GM19328 (cell line): Measurements from ENCODE around the gene TRIM40.

Experiments
- ATAC-seq: cut with Tn5 transposase; IDR thresholded peaks from one replicate; pipeline ENCODE4 v1.9.1; 2021; ENCODE audit warnings: mild to moderate bottlenecking, moderate library complexity; ENCODE audit not compliant: unreplicated experiment

The TRIM40 gene

DNA sequence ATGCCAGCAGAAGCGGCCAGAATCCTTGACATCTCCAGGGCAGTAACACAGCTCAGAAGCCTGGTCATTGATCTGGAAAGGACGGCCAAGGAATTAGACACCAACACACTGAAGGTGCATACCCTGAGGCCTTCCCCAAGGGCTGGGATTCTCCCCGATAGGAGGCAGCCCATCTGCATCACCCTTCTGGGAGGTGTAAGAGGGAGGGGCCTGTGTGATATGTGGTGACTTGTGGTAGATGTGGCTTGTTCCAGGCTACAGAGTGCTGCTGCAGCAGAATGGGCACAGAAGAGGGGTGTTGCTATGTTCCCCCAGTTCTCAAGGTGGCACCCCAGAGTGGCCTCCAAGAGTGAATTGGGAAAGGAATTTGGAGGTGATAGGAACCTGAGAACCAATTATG lies 11.2 kb downstream of the TRIM40 start:
- no peak for ATAC-seq

DNA sequence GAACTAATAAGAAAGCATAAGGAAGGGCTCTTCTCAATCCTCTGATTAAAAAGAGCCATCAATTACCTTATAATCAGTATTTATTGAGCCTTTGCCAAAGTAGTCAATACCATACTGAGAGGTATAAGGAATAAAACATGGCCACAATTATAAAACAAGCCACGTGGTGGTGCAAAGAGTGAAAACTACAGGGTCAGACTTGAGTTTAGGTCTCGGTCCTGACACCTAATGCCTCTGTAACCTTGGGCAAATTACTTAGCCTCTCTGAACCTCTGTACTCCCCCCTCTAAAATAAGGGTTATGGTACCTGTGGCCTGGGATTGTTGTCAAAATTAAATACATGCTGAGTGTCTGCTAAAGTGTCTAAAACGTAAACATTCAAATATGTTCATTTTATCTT lies 13.3 kb downstream of the TRIM40 start:
- no peak for ATAC-seq

DNA sequence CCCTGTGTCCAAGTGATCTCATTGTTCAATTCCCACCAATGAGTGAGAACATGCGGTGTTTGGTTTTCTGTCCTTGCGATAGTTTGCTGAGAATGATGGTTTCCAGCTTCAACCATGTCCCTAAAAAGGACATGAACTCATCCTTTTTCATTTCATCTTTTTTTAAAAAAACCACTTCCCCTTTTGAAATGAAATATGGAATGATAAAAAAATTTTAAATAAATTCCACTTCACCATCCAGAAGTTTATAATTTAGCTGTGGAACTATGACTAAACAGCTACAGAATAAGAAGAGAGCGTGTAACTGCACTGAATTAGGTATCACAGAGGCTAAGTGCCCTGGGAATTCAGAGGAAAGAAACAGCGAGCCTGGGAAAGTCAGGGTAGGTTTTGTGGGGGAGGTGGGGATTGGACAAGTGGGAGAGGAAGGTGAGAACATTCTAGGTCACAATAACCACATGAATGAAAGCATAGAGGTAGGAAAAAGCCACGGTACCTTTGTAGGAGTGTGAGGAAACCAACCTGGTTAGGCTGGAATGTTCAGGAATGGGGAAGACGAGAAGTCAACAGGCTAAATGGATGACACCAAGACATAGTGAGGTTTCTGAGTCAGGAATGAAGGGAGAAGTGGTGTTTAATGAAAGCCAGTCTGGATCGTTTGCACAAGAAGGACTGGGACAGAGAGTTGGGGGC lies 14.1 kb downstream of the TRIM40 start:
- no peak for ATAC-seq

DNA sequence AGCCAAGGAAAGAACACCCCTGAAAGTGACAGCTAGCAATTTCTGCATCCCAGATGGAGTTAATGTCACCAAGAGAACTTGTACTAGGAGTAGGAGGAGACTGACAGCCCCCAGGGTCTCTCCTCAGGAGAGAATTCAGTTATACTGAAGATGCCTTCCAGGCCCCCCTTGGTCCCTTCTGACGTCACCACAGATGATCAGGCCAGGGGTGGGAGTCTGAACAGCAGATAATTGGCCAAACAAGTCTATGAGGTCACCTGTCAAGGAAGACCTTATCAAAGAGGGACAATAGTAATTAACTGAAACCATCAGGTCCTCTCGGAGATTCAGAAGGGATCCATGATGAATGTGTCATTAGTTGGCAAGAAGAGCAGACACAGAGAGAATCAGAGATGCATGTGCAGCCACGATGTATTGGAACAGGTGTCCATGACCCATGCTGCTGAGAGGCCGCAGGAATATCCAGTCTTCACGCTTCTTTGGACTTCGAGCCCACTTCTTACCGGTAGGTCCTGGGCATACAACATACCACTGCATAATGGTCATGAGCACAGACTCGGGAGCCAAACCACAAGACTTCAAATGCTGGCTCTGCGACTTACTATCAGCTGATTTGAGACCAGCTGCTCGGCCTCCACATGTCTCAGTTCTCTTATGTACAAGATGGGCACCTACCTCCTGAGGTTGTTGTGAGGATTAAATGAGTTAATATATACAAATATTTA lies 14.9 kb downstream of the TRIM40 start:
- no peak for ATAC-seq

DNA sequence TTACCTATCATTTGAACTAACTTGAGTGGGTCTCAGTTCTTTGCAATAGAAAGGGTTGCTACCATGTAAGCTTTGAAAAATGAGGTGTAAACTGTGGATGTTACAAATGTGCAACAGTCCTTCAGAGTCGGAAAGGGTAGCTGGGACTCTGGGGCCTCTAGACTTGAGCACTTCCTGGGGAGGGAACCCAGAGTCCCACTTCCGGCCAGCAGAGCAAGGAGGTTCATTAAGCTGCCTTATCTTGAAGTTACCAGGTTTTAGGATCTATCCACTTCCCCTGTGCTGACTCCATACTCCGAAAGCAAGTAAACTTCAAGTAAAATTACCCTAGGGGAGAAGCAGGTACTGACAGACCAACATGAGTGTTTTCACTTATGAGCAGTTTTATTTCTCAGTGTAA lies 15.6 kb downstream of the TRIM40 start:
- no peak for ATAC-seq

DNA sequence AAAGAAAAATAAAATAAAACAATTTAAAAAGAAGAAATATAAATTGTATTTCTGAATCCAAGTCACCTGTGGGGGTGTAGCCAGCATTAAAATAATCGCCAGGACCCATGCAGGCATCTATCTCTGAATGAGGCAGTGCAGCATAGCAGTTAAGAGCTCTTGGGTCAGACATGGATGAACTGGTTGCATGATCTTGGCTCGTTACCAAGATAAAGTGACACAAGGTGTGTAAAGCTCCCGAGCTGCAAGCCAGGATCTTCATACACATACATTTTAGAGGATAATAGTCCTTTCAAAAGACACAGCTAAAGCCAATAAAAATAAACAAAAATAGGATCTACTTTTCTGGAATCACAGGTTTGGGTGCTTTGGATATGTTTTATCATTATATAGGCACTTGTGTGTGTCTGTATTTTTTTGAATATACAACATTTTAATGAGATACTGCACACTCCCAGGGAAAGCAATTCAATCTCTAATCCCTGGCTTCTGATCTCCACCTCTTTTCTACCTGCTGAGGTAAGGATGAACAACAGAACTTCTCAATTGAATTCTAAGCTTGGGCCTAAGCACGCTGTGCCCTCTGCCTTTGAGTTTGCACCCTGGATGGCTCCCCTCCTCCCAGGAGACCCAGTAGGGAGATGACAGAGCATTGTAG lies 16.2 kb downstream of the TRIM40 start:
- ATAC-seq, result no peak

DNA sequence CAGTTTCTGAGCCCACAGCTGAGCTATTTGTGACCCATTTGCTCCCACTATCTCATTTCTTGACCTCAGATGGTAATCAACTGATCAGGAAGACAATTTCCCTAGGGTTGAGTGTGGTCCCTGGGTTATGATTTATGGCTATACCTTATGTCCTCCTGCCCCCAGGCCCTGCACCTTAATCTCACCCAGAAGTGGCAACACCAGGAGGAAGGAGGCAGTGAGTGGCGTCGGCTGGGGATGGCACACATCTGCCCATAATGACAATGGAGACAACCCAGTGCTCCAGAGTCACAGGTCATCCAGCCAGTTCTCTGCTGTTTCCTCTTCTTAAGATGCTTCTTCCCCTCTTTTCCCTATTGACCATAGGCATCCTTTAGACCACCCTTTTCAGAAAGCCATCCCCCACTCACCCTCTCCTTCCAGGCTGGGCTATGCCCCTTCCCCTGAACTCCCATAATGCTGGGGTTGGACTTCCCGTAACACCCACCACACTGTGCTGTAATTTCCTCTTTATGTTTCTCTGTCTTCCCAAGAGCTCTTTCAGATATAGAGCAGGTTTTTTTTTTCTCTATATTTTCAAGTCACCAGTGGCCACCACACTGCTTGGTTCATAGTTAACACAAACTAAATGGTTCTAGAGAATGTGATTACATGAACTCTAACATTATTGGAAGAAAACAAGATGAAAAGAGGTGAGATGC lies 17.1 kb downstream of the TRIM40 start:
- ATAC-seq, result no peak

DNA sequence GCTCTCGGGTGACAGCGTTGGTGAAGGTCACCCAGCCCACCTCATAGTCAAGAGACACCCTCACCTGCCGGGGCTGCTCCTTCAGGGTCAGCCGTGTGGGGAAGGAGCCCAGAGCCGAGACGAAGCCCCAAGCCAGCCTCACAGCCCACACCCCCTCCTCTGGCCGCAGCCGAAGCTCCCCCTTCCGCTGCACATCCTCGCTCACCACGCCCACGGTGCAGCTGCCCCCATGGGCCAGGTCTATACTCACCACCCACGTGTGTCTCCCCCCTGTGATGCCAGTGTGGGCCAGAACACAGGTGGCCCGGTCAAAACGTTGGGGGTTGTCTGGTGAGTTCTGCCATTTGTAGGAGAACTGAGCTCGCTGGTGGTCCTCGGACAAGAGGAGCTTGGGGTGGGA lies 18.1 kb downstream of the TRIM40 start:
- no peak for ATAC-seq

DNA sequence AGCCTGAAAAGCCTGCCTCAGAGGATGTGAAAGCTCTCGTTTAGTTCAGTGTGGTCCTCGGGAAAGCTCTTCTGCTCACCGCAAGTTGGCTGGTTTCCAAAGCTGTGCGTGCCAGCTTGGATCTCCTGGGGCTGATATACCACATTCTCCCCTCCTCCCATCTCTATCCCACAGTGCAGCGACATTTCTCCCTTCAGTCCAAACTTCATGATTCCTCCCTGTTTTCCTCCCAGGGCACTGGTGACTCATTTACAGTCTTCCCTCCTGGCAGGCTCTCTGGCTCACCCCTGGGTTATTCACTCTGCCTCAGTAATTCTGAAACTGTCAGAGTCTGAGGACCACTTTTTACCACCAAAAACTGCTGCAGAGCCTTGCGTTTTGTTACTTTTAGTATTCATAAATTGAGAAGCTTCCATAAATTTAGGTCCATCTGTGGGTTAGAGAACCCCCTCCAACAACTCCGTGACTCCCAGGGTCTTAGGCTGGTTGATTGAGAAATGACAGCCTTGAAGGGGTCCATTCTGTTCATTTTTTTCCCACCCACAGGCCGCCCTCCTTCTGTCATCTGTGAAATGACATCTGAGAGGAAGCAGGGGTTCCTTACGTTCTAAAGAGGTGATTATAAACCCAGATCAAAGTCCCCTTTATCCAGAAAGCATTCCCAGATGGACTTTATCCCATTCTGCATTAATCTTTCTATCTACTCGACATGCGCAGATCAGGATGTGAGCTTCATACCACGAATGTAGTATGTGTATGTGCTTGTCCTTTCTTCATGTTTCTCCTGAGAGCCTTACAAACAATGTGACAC lies 19.0 kb downstream of the TRIM40 start:
- no peak for ATAC-seq

DNA sequence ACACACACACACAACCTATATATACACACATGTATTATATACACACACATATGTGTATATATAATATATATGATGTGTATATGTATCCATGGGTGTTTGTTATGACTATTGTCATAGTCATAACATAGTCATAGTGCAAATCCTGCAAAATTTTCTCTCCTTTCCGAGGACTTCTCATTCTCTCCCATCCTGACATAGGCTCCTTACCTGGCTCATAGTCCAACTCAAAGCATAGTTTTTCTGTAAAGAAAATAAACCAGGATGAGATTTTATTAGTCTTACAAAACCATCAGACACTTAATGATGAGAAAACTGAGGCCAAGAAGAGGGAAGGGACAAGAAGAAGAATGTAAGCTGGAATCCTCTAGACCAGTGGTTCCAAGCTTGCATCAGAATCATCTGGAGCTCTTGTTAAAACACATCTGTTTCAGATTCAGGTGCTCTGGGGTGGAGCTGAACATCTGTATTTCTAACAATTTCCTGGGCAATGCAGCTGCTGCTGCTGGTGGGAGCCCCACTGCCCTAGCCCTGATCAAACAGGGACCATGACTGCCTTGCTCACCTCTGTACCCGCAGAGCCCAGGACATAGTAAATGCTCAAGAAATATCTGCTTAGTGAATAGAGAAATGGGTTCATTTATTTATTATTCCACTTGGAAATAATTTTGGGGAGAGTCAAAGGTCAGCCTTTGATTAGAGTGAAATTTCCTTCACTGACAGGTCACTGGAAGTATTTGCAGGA lies 19.8 kb downstream of the TRIM40 start:
- ATAC-seq, result no peak

DNA sequence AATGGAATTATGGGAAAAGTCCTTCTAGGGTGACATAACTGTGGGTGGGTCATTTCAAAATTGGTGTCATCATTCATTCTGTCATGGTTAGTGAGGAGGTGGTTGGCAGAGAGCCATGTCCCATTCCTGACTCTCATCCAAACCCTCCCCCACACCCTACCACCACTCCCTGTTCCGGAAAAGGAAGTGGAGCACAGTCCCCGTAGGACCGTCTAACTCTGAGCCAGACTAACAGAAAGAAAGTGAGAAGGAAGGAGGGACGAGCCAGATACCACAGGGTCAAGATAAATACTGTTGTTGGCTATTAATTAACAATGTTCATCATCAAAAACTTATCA lies 20.3 kb downstream of the TRIM40 start:
- no peak for ATAC-seq

DNA sequence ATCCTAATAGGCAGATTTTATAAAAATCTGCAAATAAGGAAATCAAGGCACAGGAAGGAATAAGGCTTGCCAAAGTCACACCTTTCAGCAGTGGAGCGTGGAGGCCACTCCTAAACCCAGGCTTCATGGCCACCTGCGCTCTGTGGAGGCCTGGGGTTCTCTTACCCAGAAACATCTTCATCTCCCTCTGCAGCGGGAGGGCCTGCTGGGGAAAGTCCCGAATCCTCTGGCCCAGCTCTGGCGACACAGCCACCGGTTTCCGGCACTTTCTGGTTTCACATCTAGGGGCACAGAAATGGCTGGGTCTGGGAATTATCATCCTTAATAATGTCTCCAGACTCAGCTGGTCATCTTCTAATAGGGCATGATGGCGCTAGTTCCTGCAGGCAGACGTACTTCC lies 20.8 kb downstream of the TRIM40 start:
- no peak for ATAC-seq

DNA sequence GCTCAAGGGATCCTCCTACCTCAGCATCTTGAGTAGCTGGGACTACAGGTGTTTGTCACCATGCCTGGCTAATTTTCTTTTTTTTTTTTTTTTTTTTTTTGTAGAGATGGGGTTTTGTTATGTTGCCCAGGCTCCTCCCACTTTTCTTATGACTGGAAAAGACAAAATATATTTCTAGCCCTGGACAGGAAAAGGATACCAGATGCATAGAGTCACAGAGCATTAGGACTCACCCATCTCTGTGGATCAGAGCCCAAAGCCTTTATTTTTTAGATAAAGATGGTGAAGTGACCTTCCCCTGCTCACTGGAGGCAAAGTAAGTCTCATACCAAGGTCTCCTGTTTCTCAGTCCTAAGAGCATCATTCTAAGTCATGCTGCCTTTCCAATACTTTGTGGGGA lies 21.6 kb downstream of the TRIM40 start:
- no peak for ATAC-seq

DNA sequence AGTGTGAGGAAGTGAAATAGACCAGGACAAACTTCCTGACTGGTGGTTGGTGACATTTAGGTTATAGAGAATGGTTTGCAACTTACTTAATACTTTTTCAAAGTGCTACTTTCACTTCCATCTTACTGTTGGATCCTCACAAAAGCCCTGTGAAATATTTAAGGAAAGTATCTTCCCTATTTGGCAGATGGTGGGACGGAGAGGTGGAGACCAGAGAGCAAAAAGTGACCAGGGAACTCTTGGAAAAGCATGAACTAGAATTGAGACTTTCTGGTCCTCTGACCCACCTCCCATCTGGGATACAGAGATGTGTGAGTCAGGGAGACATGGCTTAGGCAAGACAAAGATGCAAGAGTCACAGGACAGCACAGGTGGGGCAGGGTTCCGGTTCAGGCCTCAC lies 22.1 kb downstream of the TRIM40 start:
- no peak for ATAC-seq

DNA sequence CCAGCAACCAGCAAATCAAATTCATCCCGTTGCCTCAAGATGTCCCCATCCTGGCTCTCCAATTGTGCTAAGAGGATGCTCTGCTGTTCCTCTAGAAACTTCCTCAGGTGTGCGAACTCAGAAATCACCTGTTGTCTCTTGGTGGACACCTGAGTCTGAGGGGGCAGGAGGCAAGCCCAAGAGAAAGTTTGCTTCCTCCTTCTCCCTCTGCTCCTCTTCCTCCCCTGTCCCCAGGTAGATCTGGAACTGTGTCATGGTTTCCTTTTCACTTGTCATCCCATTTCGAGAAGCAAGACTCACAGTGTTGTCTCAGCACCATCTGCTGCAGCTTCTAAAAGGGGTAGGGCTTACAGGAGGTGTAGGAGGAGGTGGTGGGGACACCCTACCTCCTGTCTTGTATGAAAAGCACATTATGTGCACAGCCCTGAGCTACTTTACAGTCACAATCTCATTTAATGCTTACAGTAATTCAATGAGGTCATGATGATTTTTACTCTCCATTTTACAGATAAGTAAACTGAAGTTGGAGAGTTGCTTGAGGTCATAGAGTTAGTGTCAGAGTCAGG lies 22.6 kb downstream of the TRIM40 start:
- ATAC-seq, result no peak

DNA sequence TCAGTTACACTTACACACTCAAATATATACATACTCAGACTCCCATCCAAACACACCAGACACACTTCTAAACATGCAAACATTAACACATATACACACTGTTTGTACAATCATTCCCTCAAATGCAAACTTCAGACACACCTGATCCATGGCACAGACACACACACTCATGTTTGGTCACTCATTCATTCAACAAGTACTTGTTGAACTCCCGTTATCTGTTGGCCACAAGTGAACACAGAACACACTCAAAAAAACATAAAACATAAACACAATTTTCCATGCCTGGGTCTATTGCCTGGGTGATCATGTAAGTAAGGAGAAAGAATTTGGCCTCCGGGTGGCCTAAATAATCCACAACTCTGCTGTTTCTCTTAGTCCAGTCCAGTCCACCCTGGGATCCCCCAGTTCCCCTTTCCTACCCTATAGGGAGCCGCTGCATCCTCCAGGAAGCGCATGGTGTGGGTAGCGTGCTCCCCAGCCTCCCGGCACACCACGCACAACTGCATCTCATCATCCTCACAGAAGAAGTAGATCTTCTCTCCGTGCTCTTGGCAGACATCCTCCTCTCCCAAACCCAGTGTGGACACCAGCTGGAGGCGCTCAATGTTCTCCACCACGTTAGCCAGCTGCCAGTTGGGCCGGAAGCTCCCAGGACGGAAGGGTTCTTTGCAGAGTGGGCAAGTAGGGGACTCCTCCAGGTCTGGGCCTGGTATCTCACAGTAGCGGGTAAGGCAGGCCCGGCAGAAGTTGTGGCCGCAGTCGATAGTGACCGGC lies 24.3 kb downstream of the TRIM40 start:
- no peak for ATAC-seq

DNA sequence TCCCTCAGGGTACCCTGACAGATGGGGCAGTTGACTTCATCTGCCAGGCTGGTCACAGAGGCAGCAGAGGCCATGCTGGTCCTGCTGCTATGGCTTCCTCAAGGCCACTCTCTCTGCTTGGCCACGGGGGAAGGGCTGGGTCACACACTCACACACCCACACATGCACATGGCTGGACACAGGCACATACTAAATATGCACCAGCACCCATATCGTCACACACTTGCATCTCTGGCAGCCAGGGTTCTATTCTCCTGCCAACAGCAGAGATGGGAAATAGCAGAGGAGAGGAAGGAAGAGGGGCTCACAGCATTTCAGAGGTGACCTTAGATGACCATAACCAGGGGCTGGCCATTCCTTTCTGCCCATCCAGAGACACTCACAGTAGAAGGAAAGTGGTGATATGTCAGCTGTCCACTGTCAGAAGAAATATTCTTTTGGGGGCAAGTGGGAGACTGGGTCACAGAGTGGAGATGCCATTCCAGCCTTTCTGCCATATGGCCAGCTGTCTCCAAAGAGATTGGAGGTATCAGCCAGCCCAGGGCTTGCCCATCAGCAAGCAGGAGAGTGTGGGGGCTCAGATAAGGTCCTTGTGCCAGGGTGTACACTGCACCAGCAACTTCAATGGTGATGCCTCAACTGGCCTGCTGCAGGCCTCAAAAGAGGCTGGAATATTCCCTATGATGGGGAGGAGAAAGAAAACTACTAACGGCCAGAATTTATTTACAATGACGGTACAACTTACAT lies 25.0 kb downstream of the TRIM40 start, which contains the start of gene TRIM10:
TSS of gene TRIM10 (minus strand) at position 427 of the 747 bp plus-strand sequence. CDS start at position 74, 353 bp downstream.
- ATAC-seq, result no peak
